Epithelial cell of esophagus (primary cell): Measurements from ENCODE around the gene CXCL11.
"Not testable (repeated sequence)": the region's sequence is repeated elsewhere in the genome, so short reads cannot be mapped to it uniquely, and the experiment has no call there.

ENCODE experiments used
- DNase-seq: peaks from one replicate; pipeline ENCODE4 v3.0.0; 2010; ENCODE audit warnings: low read depth
- H3K4me3 ChIP-seq: 2 replicates; pipeline ENCODE4 v1.5.1; 2011; ENCODE audit warnings: mild to moderate bottlenecking, low read length, control low read depth
- TF ChIP-seq, protein P1 (sequence below): IDR thresholded peaks from 2 replicates; pipeline ENCODE4 v1.5.1; 2011; ENCODE audit warnings: low read depth, mild to moderate bottlenecking, low read length, control low read depth, inconsistent platforms; ENCODE audit not compliant: insufficient read depth; ENCODE audit errors: missing control alignments

CXCL11 gene

DNA sequence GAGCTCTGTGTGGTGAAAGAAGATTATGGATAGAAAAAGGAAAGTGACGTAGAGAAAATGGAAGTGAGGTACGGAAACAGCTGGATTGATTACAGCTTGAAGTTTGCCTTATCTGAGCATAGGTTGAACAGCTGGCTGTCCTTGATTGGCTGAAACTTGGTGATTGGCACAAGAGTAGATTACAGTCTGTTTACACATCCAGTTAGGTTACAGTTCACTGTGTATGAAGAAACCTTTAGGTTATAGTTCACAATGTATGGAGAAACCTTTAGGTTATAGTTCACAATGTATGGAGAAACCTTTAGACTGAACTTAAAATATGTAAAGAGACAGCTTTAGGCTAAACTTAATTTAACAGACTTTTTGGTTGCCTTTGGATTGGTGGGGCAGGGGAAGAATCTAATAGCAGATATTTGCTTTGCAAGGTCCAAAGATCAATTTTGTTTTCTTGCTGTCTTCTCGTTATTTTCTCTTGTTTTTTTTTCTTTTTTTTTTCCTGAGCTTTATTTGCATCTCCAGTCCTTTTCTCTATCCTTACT lies 23.1 kb upstream of the CXCL11 start:
- TF ChIP-seq, protein P1, sequence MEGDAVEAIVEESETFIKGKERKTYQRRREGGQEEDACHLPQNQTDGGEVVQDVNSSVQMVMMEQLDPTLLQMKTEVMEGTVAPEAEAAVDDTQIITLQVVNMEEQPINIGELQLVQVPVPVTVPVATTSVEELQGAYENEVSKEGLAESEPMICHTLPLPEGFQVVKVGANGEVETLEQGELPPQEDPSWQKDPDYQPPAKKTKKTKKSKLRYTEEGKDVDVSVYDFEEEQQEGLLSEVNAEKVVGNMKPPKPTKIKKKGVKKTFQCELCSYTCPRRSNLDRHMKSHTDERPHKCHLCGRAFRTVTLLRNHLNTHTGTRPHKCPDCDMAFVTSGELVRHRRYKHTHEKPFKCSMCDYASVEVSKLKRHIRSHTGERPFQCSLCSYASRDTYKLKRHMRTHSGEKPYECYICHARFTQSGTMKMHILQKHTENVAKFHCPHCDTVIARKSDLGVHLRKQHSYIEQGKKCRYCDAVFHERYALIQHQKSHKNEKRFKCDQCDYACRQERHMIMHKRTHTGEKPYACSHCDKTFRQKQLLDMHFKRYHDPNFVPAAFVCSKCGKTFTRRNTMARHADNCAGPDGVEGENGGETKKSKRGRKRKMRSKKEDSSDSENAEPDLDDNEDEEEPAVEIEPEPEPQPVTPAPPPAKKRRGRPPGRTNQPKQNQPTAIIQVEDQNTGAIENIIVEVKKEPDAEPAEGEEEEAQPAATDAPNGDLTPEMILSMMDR: no peak
- no peak overlapping the region for H3K4me3 ChIP-seq
- DNase-seq: peak; percentile 24

DNA sequence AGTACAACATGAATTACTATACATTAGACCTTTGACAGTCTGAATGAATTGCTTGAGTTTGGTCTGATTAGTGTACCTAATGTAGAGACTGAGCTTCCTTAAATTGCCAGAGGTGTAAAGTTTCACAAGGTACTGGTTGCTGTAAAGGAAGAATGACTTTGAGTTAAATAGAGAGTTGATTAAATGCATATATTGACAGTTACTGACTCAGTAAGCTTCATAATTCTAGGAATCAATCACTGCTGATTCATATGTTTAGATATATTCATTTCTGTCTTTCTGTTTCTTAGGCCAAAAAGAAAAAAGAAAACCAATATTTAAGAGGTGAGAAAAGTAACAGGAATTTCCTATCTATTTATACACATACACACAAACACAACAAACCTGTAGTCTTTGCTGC lies 22.4 kb upstream of the CXCL11 start:
- no peak for DNase-seq
- no peak overlapping the region for H3K4me3 ChIP-seq
- TF ChIP-seq, protein P1: no peak

DNA sequence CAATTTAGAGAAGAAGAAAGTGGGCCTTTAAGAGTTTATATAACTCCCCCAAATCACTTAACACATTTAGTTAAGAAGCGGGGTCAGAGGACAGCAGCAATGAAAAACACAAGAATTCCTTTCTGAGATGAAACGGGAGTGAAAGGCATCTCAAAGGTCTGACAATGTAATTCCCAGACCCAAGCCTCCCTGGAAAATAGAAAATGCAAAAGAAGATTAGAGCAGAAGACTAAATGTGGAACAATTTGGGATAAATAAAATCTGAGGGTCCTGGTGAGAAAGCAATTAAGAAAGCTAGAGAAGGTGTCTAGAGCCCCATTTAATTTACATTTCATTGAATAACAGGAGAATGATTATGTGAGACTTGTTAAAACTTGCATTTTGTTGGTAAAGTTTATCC lies 19.6 kb upstream of the CXCL11 start:
- no peak for DNase-seq
- TF ChIP-seq, protein P1: no peak
- H3K4me3 ChIP-seq: no peak overlapping the region

DNA sequence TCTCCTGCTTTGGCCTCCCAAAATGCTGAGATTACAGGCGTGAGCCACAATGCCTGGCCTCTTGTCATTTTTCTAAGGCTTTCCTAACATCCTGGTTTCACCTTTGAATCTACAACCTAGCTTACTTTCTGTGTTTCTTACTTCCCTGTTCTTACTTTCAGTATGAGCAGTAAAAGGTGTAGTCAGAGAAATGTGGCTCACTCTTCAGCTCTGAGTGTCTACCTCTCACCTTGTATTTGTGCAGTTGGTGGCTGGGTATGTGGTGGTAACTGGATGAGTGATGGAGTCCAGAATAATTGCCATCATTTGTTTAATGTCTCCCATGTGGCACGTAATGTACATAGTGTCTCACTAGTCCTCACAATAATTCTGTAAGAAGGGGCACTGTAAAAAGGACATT lies 19.1 kb upstream of the CXCL11 start:
- H3K4me3 ChIP-seq: no peak overlapping the region
- DNase-seq: peak; percentile 15
- TF ChIP-seq, protein P1: no peak

DNA sequence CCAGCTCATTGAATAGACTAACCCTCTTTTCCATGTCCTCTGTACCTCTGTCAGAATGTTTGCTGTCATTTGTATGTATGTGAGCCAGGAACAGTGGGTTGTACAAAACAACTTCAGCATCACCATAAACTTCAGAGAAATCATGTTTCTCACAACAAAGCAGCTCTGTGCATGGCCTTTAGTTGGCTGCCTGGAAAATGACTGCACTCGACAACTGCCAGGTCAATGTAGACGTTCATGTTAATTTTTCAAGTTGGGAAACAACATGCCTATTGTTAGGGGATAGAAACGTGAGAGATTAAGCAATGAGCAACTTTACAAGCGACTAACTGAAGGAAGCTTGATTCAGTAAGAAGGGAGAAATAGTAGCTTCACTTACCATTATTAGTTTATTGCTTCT lies 17.9 kb upstream of the CXCL11 start:
- DNase-seq: peak; percentile 16
- TF ChIP-seq, protein P1: no peak

DNA sequence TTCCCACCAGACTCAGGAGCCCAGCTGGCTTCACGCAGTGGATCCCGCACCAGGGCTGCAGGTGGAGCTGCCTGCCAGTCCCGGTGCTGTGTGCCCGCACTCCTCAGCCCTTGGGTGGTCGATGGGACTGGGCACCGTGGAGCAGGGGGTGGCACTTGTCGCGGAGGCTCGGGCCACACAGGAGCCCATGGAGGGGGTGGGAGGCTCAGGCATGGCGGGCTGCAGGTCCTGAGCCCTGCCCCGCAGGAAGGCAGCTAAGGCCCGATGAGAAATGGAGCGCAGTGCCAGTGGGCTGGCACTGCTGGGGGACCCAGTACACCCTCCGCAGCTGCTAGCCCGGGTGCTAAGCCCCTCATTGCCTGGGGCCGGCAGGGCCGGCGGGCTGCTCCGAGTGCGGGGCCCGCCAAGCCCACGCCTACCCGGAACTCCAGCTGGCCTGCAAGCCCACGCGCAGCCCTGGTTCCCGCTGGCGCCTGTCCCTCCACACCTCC lies 14.7 kb upstream of the CXCL11 start:
- H3K4me3 ChIP-seq, DNase-seq: not testable (repeated sequence)

More for the DNA sequence above, 17.9 kb upstream of the CXCL11 start:
- no peak overlapping the region for H3K4me3 ChIP-seq

DNA sequence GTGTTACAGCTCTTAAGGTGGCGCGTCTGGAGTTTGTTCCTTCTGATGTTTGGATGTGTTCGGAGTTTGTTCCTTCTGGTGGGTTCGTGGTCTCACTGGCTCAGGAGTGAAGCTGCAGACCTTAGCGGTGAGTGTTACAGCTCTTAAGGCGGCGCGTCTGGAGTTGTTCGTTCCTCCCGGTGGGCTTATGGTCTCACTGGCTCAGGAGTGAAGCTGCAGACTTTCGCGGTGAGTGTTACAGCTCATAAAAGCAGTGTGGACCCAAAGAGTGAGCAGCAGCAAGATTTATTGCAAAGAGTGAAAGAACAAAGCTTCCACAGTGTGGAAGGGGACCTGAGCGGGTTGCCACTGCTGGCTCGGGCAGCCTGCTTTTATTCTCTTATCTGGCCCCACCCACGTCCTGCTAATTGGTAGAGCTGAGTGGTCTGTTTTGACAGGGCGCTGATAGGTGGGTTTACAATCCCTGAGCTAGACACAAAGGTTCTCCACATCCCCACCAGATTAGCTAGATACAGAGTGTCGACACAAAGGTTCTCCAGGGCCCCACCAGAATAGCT lies 14.1 kb upstream of the CXCL11 start:
- not testable (repeated sequence) for DNase-seq, H3K4me3 ChIP-seq

DNA sequence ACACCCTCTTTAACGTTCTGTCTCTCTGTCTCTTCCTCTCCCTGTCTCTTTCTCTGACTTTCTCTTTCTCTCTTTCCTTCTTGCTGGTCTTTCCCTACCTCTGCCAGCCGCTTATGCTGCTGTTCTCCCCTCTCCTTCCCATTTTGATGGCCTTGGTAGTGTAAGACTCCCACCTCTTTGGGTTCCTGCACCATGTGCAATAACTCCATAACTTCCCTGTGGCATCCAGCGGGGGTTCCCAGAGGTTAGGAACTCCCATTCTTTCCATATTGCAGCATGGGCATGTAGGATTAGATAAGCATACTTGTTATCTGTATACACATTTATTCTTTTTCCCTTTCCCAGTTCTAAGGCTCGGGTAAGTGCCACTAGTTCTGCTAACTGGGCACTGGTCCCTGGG lies 8.8 kb upstream of the CXCL11 start:
- DNase-seq, H3K4me3 ChIP-seq: not testable (repeated sequence)

DNA sequence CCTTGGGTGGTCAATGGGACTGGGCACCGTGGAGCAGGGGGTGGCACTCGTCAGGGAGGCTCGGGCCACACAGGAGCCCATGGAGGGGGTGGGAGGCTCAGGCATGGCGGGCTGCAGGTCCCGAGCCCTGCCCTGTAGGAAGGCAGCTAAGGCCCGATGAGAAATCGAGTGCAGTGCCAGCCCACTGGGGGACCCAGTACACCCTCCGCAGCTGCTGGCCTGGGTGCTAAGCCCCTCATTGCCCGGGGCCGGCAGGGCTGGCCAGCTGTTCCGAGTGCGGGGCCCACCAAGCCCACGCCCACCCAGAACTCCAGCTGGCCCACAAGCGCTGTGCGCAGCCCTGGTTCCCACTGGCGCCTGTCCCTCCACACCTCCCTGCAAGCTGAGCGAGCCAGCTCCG lies 7.4 kb upstream of the CXCL11 start:
- DNase-seq, H3K4me3 ChIP-seq: not testable (repeated sequence)

DNA sequence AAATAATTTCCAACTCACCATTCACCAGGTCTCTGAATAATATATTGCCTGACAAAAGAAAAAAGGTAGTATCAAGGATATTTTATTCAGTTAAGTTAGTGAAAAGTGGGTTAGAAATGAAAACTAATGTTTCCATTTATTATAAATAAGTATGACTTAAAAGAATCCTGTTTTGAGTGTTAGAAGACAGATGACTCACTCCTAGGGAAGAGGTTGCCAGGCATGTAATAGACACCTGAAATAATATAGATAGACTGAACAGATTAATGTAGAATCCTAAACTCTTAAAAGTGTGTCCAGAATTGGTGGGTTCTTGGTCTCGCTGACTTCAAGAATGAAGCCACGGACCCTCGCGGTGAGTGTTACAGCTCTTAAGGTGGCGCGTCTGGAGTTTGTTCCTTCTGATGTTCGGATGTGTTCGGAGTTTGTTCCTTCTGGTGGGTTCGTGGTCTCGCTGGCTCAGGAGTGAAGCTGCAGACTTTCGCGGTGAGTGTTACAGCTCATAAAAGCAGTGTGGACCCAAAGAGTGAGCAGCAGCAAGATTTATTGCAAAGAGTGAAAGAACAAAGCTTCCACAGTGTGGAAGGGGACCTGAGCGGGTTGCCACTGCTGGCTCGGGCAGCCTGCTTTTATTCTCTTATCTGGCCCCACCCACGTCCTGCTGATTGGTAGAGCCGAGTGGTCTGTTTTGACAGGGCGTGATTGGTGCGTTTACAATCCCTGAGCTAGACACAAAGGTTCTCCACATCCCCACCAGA lies 6.5 kb upstream of the CXCL11 start:
- peak; percentile 53 for DNase-seq

More for the DNA sequence above, 6.5 kb upstream of the CXCL11 start:
- H3K4me3 ChIP-seq: not testable (repeated sequence)
